T-helper 9 cell (primary cell): ENCODE results near the gene TPM1.

Experiments
- DNase-seq: peaks from one replicate; pipeline ENCODE4 v3.0.0-alpha.2; 2020

TPM1 gene

GRCh38 chr15:63018639-63019038 is 23.9 kb upstream of the TPM1 start:
- DNase-seq = no peak

GRCh38 chr15:63019511-63020109 is 22.9 kb upstream of the TPM1 start:
- DNase-seq = no peak

GRCh38 chr15:63020128-63020527 is 22.4 kb upstream of the TPM1 start:
- DNase-seq = no peak

DNA sequence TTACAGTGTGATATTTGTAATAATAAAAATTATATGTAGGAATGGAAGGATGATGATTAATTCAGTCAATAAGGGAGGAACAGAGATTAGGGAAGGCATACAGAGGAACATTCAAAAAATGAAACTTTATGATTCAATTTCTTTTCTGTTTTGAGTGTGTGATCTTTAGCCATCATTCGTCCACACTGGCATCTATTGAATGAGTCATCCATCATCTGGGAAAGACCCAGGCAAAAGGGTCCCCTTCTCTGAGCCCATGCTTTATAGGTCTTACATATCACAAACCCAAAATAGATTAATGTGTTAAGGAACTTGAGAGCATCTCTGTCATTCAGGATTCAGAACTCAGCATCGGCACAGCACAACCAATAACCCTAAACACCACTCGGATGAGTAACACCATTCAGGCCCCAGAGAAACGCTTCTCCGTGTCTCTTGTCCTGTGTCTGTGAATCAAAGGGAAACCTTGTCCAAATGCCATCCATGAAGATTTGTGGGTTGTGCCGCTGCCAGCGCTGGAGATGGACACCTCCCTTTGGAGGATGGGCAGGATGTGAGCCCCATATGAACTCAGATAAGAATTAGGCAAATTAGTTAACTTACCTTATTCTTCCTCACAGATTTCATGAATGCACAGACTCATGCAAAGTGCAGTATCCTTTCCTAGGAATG is 21.7 kb upstream of the TPM1 start:
- DNase-seq = no peak

GRCh38 chr15:63022181-63022580 is 20.4 kb upstream of the TPM1 start:
- DNase-seq = no peak

DNA sequence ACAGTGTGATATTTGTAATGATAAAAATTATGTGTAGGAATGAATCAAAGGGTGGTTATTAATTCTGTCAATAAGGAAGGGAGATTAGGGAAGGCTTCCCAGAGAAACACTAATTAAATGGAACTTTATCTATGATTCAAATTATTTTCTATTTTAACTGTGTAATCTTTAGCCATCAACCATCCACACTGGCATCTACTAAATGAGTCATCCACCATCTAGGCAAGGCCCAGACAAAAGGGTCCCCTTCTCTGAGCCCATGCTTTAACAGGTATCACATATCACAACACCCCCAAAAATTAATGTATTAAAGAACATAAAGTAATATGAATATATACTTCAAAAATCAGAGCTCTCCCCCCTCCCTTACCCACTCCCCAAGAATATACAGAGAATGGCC is 19.9 kb upstream of the TPM1 start:
- DNase-seq = no peak

GRCh38 chr15:63023351-63023945 is 19.1 kb upstream of the TPM1 start:
- no peak for DNase-seq

- no peak for DNase-seq
These were observed 17.1 kb upstream of the TPM1 start for GRCh38 chr15:63025460-63025859.

GRCh38 chr15:63027646-63028045 is 14.9 kb upstream of the TPM1 start:
- DNase-seq = no peak

DNA sequence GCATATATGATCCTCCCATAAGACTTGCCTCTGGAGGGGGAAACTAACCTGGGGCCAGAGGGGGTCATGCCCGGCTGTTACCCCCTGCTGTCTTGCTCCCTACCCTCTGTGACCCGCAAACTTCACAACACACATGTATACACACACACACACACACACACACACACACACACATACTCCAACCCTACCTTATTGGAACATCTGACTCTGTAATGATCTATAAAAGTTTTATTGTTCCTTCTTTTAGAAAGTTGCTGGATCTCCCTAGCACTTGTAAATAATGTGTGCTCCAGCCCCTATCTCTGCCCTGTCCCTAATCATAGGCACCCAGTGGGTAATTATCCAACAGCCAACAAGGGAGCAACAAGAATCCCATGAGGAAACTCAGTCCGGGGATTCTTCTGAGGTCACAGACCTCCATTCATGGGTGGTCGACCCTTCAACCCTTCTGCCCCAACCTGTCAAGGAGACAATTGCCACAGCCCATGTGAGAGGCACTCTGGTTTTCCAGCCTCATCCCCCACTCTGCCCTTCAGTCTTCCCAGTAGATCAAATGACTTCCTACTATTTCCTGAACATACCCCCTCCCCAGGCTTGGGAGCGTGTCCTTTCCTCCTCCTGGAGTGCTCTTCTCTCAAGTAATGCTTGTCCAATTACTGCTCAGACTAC is 14.0 kb upstream of the TPM1 start:
- DNase-seq = no peak

GRCh38 chr15:63029676-63030075 is 12.9 kb upstream of the TPM1 start:
- DNase-seq = no peak

GRCh38 chr15:63030101-63030551 is 12.4 kb upstream of the TPM1 start:
- no peak for DNase-seq

GRCh38 chr15:63034578-63034977 is 8.0 kb upstream of the TPM1 start:
- no peak for DNase-seq

- no peak for DNase-seq
These were observed 7.3 kb upstream of the TPM1 start for GRCh38 chr15:63035253-63035652.

DNA sequence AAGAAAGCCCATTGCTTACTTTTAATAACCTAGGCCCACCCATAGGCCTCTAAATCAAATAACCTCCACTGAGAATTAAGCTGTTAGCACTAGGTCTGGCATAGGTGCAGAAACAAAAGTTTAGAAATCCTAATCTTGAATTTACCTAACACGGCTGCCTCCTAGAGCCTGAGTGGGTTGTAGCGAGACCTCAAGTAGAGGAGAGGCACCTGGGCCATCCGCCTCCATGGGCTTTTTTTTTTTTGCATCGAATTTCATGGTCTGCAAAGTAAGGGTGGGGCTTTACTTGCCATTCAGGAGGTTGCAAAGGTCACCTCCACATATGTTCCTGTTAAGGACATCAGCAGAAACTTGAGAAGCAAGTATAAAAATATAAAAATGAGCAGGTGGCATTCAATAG is 6.6 kb upstream of the TPM1 start:
- no peak for DNase-seq

DNA sequence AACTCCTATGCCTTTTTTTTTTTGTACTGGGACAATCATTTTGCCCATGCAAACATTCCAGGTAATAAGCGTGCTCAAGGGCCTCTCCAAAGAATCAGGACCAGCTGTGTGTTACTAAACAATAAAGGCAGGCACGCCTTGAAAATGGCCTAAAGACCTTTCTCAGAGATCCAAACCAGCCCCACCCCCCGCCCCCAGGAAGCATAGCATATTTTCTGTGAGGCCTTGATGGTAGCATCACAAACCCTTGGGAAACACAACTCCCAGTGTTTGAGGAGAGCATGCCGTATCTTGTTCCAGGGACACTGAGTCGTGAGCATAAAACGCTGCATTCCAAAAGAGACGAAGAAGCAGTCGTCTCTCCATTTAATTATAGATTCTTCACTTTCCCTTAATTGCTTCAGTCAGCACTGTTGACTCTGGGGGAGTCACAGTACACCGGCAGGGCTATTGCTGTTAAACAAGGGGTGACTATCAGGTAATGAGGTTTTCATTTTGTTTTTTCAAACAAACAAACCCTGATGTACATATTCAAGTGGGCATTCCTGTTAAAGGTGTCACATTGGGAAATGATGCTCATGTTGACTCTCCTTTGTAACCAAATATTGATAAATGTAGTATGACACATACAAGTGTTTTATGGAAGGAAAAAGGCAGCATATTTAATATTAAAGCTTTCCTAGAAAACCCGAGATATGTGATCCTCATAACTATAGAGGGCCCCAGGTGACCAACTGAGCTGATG is 4.4 kb upstream of the TPM1 start:
- DNase-seq = no peak

- DNase-seq = no peak
These were observed 3.4 kb upstream of the TPM1 start for GRCh38 chr15:63038926-63039673.

DNA sequence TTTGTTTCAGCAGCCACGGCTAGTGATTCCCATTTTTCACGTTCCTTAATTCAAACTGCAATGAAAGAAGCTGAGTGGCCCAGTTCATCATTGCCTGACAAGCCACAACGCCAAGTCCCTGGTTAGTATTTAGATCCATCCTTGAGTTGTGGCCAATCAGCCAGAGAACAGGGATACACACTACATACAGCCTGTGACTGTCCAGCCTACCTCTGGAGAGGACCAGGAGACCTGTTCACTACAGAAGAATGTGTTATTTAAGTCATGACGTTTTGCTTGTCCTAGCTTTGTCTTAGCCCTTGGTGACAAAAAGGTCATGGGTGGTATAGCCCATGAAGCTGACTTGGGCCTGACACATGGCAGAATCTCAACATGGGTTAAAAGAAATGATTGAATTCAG is 2.7 kb upstream of the TPM1 start:
- no peak for DNase-seq

GRCh38 chr15:63040509-63040908 is 2.0 kb upstream of the TPM1 start:
- DNase-seq = no peak

DNA sequence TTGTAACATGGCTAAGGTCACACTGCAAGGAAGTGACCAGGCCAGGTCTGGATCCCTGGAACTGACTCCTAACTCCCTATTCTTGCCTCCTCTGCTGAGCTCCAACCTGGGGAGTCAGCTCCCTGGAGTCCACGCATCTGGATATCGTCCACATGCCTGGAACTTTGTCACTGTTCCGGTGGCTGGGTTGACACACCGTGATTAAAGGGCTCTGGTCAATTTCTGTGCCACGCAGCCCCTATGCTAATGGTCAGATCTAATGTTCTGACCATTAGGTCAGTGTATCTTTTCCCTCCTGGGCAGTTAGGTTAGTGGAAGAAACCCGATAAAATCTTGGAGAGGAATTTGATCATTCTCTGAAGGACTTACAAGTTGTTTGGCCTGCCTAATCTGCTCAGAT is 1.6 kb upstream of the TPM1 start:
- no peak for DNase-seq

DNA sequence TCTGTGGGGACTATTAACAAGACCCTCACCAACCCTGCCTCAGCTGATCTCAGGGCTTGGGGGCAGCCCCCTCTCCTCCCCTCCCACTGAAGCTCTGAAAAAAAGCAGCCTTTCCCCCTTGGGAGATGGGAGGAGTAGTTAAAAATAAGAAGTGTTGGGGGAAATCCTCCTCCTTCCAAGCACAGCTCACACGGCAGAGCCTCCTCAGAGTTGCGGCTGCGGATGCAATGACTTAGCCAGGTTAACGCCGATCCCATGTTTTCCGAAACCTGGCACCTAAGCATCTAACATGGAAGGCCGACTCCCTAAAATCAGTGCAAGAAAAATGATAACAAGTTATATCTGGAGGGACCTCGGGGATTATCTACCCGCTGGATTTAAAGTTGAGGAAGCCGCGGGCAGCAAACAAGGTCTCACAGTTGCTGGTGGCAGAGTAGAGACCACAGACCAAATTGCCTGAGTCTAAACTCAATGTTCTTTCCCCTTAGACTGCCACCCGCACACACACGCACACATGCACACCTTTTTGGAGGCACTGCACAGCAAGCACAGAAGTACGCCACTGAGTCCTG is 1.1 kb upstream of the TPM1 start:
- no peak for DNase-seq

DNA sequence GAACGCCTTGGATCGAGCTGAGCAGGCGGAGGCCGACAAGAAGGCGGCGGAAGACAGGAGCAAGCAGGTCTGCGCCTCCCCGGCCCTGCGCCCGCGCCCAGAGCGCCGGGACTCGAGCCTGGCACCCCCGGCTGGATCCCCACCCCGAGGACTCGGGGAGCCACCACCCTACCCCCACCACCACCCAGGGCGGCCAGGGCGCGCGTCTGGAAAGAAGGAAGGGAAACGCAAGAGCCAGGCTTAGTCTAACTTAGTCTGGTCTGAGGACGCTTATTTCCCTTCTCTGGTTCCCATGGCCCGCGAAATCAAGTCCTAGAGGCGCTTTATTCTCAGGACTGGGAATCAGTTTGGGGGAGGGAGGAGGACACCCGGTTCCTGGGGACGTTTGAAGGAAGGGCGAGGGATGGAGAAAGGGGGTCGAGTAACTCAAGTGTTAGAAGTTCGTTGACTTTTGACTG is 359 bp downstream of the TPM1 start:
- no peak for DNase-seq
